K562 (cell line): ENCODE measurements around the gene DCTD. TPM values are rescaled to one million over a fixed set of nuclear protein-coding genes. Genes with fewer than 3 reads are reported as not detected.

ENCODE experiments used
- ATAC-seq: fragments of 200-7000 bp; cut with Tn5 transposase; 3 replicates; pipeline ENCODE4 v1.9.1; 2020; ENCODE audit warnings: moderate library complexity
- BruUV-seq: library from RNA; stranded (reverse); fragments of 400-500 nt; replicated peaks from 2 replicates; lab custom pipeline; 2021; lab: Mats Ljungman, UMichigan
- CTCF ChIA-PET: fragments of 300-600 bp; formaldehyde crosslinking; extraction: SDS; loops from one replicate; lab custom pipeline; 2021; ENCODE audit warnings: low intra/inter-chr PET ratio; lab: Yijun Ruan, JAX
- POLR2A ChIA-PET: fragments of 300-600, 350-650 bp; sonication (Branson Sonifier 250); formaldehyde crosslinking; extraction: SDS; loops from one replicate; lab custom pipeline; 2021; ENCODE audit warnings: antibody characterized with exemption, inconsistent platforms; lab: Yijun Ruan, JAX
- DNase-seq, 4 experiments: peaks; one replicate each; pipeline versions ENCODE4 v3.0.0 to v3.0.0-alpha.2; 2011 to 2018; ENCODE audit warnings: low spot score in 3 of 4, mixed read lengths in 3 of 4; ENCODE audit errors: extremely low read depth in 1 of 4
- FAIRE-seq: peaks from 2 replicates; lab custom pipeline; 2011; peaks lifted over from hg19 to GRCh38; lab: Jason Lieb, UNC
- H2AFZ ChIP-seq: 2 replicates; pipeline ENCODE4 v1.6.0; 2011; ENCODE audit warnings: low read depth, low read length, control low read depth, inconsistent platforms
- H3K27ac ChIP-seq: fragments of 200-600 bp; 3 replicates; pipeline ENCODE4 v1.8.0; 2011; ENCODE audit warnings: low read depth, mild to moderate bottlenecking, control low read depth, inconsistent platforms, low read length, moderate library complexity, mixed read lengths; ENCODE audit errors: extremely low read depth
- H3K27me3 ChIP-seq, 2 experiments: fragments of 300-600 bp in 1 of 2; 2 replicates in 1 of 2; 3 replicates in 1 of 2; pipeline versions ENCODE4 v1.6.0 to v1.8.0; 2011; ENCODE audit warnings: inconsistent platforms in 2 of 2, low read length in 2 of 2, mild to moderate bottlenecking in 1 of 2, mixed read lengths in 1 of 2, moderate library complexity in 1 of 2; ENCODE audit not compliant: control insufficient read depth in 2 of 2, insufficient read depth in 2 of 2
- H3K36me3 ChIP-seq: fragments of 300-600 bp; 3 replicates; pipeline ENCODE4 v1.8.0; 2011; ENCODE audit warnings: mild to moderate bottlenecking, low read length, inconsistent platforms; ENCODE audit not compliant: control insufficient read depth, insufficient read depth
- H3K4me1 ChIP-seq, 2 experiments: fragments of 200-600 bp in 1 of 2; replicated peaks in 1 of 2; 2 replicates in 1 of 2; 3 replicates in 1 of 2; pipeline versions ENCODE4 v1.5.1 to v1.8.0; 2011; ENCODE audit warnings: inconsistent platforms in 2 of 2, low read length in 2 of 2, mild to moderate bottlenecking in 1 of 2, mixed read lengths in 1 of 2, moderate library complexity in 1 of 2; ENCODE audit not compliant: control insufficient read depth in 2 of 2, insufficient read depth in 2 of 2
- H3K4me2 ChIP-seq: 2 replicates; pipeline ENCODE4 v1.6.1; 2011; ENCODE audit warnings: low read length, control low read depth, inconsistent platforms, mixed read lengths; ENCODE audit not compliant: insufficient read depth
- H3K4me3 ChIP-seq: fragments of 200-600 bp; sonication (generic), shearing (Covaris generic); 2 replicates; pipeline ENCODE4 v1.5.1; 2016; ENCODE audit warnings: control low read depth, inconsistent platforms
- H3K79me2 ChIP-seq: fragments of 200-600 bp; 3 replicates; pipeline ENCODE4 v1.8.0; 2011; ENCODE audit warnings: low read length, inconsistent platforms; ENCODE audit not compliant: control insufficient read depth, insufficient read depth
- H3K9ac ChIP-seq, 2 experiments: 2 replicates each; pipeline versions ENCODE4 v1.6.0 to v1.6.1; 2011; ENCODE audit warnings: low read depth in 2 of 2, low read length in 2 of 2, control low read depth in 1 of 2, inconsistent platforms in 1 of 2, mild to moderate bottlenecking in 1 of 2, mixed read lengths in 1 of 2; ENCODE audit not compliant: insufficient read depth in 1 of 2
- H3K9me1 ChIP-seq: one replicate; pipeline ENCODE4 v1.6.0; 2011; ENCODE audit warnings: inconsistent platforms, mild to moderate bottlenecking, low read length, moderate library complexity; ENCODE audit not compliant: control insufficient read depth, insufficient read depth
- H3K9me3 ChIP-seq: replicated peaks from 2 replicates; pipeline ENCODE4 v1.5.1; 2011; ENCODE audit warnings: low read depth, low read length, inconsistent platforms; ENCODE audit not compliant: control insufficient read depth, insufficient read depth
- H4K20me1 ChIP-seq: replicated peaks from 2 replicates; pipeline ENCODE4 v1.6.1; 2011; ENCODE audit warnings: low read length, inconsistent platforms, mixed read lengths; ENCODE audit not compliant: control insufficient read depth, insufficient read depth
- ARID2 ChIP-seq: fragments of 450-650 bp; IDR thresholded peaks from 2 replicates; pipeline ENCODE4 v1.6.1; 2017; ENCODE audit warnings: antibody characterized with exemption, mild to moderate bottlenecking
- DACH1 ChIP-seq: fragments of 450-650 bp; IDR thresholded peaks from 2 replicates; pipeline ENCODE4 v1.6.1; 2018; ENCODE audit not compliant: partially characterized antibody
- DEAF1 ChIP-seq: fragments of 450-650 bp; formaldehyde crosslinking; IDR thresholded peaks from 2 replicates; pipeline ENCODE4 v1.4.0; 2020; ENCODE audit warnings: mild to moderate bottlenecking, moderate library complexity
- EP300 ChIP-seq: IDR thresholded peaks from 2 replicates; pipeline ENCODE4 v1.6.1; 2012; ENCODE audit warnings: low read length, improper control_type of control experiment
- FUS ChIP-seq: fragments of 200-400 bp; formaldehyde crosslinking; optimal IDR thresholded peaks from 2 replicates; pipeline ENCODE3; 2017; ENCODE audit warnings: low read depth, low read length
- HOMEZ ChIP-seq: fragments of 250-450 bp; sonication (Bioruptor Pico); IDR thresholded peaks from 2 replicates; pipeline ENCODE4 v1.4.0; 2020; ENCODE audit warnings: mild to moderate bottlenecking, moderate library complexity
- JUN ChIP-seq, 2 experiments: sonication (generic) in 1 of 2; formaldehyde crosslinking in 1 of 2; IDR thresholded peaks; 2 replicates each; pipeline versions ENCODE4 v1.6.1 to v1.8.0; 2012 to 2022; ENCODE audit warnings: borderline replicate concordance in 2 of 2, mild to moderate bottlenecking in 2 of 2, improper control_type of control experiment in 1 of 2, low read depth in 1 of 2, low read length in 1 of 2, missing genetic modification reagents in 1 of 2
- MTF1 ChIP-seq: fragments of 250-450 bp; sonication (Bioruptor Pico); IDR thresholded peaks from 2 replicates; pipeline ENCODE4 v1.9.0; 2021; ENCODE audit warnings: moderate library complexity, mild to moderate bottlenecking, inconsistent platforms, borderline replicate concordance
- POLR2G ChIP-seq: fragments of 200-400 bp; formaldehyde crosslinking; IDR thresholded peaks from 2 replicates; pipeline ENCODE4 v1.6.1; 2017; ENCODE audit warnings: low read depth, mild to moderate bottlenecking, antibody characterized with exemption, low read length, moderate library complexity
- SNIP1 ChIP-seq: fragments of 450-650 bp; IDR thresholded peaks from 2 replicates; pipeline ENCODE4 v1.7.1; 2017; ENCODE audit warnings: low read depth, mild to moderate bottlenecking
- ZBTB26 ChIP-seq: fragments of 450-650 bp; formaldehyde crosslinking; IDR thresholded peaks from 2 replicates; pipeline ENCODE4 v1.4.0; 2022; ENCODE audit warnings: missing genetic modification characterization
- ZC3H4 ChIP-seq: sonication (generic); formaldehyde crosslinking; IDR thresholded peaks from 2 replicates; pipeline ENCODE4 v1.9.0; 2021; ENCODE audit warnings: missing genetic modification reagents, borderline replicate concordance
- ZNF224 ChIP-seq: sonication (generic); formaldehyde crosslinking; IDR thresholded peaks from 2 replicates; pipeline ENCODE4 v1.8.0; 2022; ENCODE audit warnings: mild to moderate bottlenecking, missing genetic modification reagents
- WGBS: fragments of 100-300 bp; shearing (Covaris generic); methylation state at CpG from one replicate; pipeline ENCODE4 v1.1.6; 2016; ENCODE audit warnings: low coverage, mixed read lengths; ENCODE audit not compliant: insufficient coverage; ENCODE audit errors: missing lambda C conversion rate; 5-methylcytosine and 5-hydroxymethylcytosine counted together
- in situ Hi-C: fragments of 300-500 bp; cut with MboI; formaldehyde crosslinking; loops from 4 replicates; pipeline ENCODE4 v1.15.0; 2018; ENCODE audit warnings: inconsistent platforms, mixed read lengths
- intact Hi-C: fragments of 100-400 bp; cut with micrococcal nuclease; formaldehyde crosslinking; loops from 2 replicates; pipeline ENCODE4 v1.14.2; 2022
- polyA plus RNA-seq, 8 experiments: library from polyadenylated mRNA; depleted of rRNA in 4 of 8; stranded (reverse) in 5 of 8; unstranded in 3 of 8; fragments of >200 nt; fragmentation: Nextera tagmentation in 2 of 8; fragmentation: Illumina TruSeq in 1 of 8; extraction: Ambion mirVana in 2 of 8; extraction: Trizol in 1 of 8; gene quantifications; 2 replicates each; pipeline versions ENCODE4 v1.2.1 to v1.2.3, GENCODE V29; 2011 to 2014; ENCODE audit warnings: inconsistent platforms in 1 of 8, missing spikeins in 1 of 8
- total RNA-seq, 7 experiments: library from RNA; depleted of rRNA in 6 of 7; stranded (reverse); fragments of >200 nt in 6 of 7; fragmentation: Illumina TruSeq in 2 of 7; extraction: Trizol in 2 of 7; gene quantifications; 2 replicates each; pipeline versions ENCODE4 v1.2.1 to v1.2.3, GENCODE V29; 2011 to 2021; ENCODE audit warnings: low replicate concordance in 1 of 7
- TF ChIP-seq, protein P1 (sequence below): fragments of 250-450 bp; sonication (Bioruptor Pico); IDR thresholded peaks from 2 replicates; pipeline ENCODE4 v1.9.0; 2021; ENCODE audit warnings: mild to moderate bottlenecking, inconsistent platforms

DCTD gene
- total and polyA plus RNA-seq, 9 of the 15 experiments (the other 6 are each of a cell fraction or from before 2014, with no cell fraction given) = 38.7 to 114 (median 76.5) TPM

DNA sequence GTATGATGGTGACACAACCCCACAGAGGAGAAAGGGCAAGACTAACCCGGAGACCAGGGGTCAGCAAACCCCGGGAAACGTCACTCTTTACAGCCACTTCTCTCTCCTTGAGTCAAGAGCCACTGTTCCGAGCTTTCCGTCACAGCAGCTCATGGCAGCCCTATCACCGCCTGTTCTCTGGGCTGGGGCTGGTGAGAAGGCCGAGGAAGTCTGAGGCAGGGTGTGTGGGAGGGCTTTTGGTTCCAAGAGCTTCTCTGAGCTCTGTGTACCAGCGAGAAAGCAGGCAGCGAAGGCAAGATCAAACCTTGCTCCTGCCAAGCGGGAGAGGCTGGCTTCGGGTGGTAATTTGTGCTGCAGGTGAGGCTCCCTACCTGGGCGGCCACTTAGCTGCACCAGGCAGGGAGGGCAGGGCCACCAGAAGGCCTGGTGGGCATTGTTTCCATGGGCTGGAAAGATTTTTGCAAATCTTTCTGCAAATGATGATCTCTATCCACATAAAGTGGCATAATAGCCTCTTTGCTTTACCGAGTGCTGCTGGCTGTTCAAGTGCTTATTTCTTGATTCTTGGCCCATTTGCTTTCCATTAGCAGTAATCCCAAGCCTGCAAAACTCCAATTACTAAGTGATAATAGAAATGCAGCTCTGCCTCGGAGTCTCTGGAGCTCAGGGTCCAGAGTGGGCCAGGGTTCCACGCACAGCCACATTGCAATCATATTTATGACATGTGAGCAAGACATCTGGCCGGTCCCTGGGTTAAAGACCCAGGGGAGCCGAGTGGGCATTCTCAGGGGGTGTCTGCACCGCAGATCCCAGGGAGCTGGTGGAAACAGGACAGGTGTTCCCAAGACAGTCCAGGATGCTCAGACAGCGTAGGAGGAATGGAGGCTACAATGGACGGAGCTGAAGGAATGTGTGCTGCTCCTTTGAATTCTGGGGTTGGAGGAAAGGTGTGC, 41.5 kb downstream of the DCTD start:
- CTCF ChIA-PET = no interaction called here
- no peaks in the 10 kb centered on the region for H3K9me1 ChIP-seq
- no peaks in the 10 kb centered on the region for H3K9me3 ChIP-seq
- POLR2A ChIA-PET = no interaction called here
- no peak overlapping the region for H3K9ac ChIP-seq
- DNase-seq = no peak
- no peak overlapping the region for H3K27ac ChIP-seq
- no peak overlapping the region for H3K4me3 ChIP-seq
- no peaks in the 10 kb centered on the region for H3K36me3 ChIP-seq
- intact Hi-C loops = no loop called here
- H3K4me1 ChIP-seq = no peaks in the 10 kb centered on the region
- H4K20me1 ChIP-seq = no peaks in the 10 kb centered on the region
- 64% methylated on average over 18 of the region's 20 CpGs for WGBS
- no peak for FAIRE-seq
- ATAC-seq = no peak
- no peak overlapping the region for H2AFZ ChIP-seq
- H3K79me2 ChIP-seq = no peaks in the 10 kb centered on the region
- H3K4me2 ChIP-seq = no peak overlapping the region
- BruUV-seq = no TSS peak
- in situ Hi-C loops = no loop called here
- TF ChIP-seq FUS (no peak), EP300 (no peak), MTF1 (no peak), POLR2G (no peak), ZNF224 (CRISPR knock-in tag) (no peak), ZC3H4 (CRISPR knock-in tag) (no peak), DACH1 (no peak), ARID2 (no peak), ZBTB26 (CRISPR knock-in tag) (no peak), SNIP1 (no peak), JUN (IDR thresholded peaks at IDR 0.05; ENCODE audit: borderline replicate concordance, low read depth, low read length) (no peak), JUN (CRISPR knock-in tag; IDR thresholded peaks at IDR 0.05; ENCODE audit: borderline replicate concordance) (no peak), DEAF1 (CRISPR knock-in tag) (no peak), HOMEZ (CRISPR knock-in tag) (no peak)
- TF ChIP-seq, protein P1, sequence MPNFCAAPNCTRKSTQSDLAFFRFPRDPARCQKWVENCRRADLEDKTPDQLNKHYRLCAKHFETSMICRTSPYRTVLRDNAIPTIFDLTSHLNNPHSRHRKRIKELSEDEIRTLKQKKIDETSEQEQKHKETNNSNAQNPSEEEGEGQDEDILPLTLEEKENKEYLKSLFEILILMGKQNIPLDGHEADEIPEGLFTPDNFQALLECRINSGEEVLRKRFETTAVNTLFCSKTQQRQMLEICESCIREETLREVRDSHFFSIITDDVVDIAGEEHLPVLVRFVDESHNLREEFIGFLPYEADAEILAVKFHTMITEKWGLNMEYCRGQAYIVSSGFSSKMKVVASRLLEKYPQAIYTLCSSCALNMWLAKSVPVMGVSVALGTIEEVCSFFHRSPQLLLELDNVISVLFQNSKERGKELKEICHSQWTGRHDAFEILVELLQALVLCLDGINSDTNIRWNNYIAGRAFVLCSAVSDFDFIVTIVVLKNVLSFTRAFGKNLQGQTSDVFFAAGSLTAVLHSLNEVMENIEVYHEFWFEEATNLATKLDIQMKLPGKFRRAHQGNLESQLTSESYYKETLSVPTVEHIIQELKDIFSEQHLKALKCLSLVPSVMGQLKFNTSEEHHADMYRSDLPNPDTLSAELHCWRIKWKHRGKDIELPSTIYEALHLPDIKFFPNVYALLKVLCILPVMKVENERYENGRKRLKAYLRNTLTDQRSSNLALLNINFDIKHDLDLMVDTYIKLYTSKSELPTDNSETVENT (CRISPR knock-in tag) = no peak
- no peaks in the 10 kb centered on the region for H3K27me3 ChIP-seq
